ENCODE measurements around the gene BARX2. TPM values are rescaled to one million over a fixed set of nuclear protein-coding genes. Genes with fewer than 3 reads are reported as not detected.

The BARX2 gene
- total RNA-seq, 4 donors from 2014 or later, result 11.1 to 31.8 (median 23.2) TPM

- no peaks in the 10 kb centered on the region for H3K36me3 ChIP-seq
- 85% methylated on average over 7 of the region's 7 CpGs for WGBS
- H3K9me3 ChIP-seq, result no peaks in the 10 kb centered on the region
- H3K4me1 ChIP-seq, result no peaks in the 10 kb centered on the region
- H3K4me3 ChIP-seq, result no peak overlapping the region
- no peak for DNase-seq (ENCODE audit: low spot score in 2 of 2)
- TF ChIP-seq POLR2AphosphoS5 (IDR thresholded peaks at IDR 0.05) (no peak), POLR2A (IDR thresholded peaks at IDR 0.05) (no peak), EP300 (IDR thresholded peaks at IDR 0.05) (no peak)
- TF ChIP-seq, protein P1, sequence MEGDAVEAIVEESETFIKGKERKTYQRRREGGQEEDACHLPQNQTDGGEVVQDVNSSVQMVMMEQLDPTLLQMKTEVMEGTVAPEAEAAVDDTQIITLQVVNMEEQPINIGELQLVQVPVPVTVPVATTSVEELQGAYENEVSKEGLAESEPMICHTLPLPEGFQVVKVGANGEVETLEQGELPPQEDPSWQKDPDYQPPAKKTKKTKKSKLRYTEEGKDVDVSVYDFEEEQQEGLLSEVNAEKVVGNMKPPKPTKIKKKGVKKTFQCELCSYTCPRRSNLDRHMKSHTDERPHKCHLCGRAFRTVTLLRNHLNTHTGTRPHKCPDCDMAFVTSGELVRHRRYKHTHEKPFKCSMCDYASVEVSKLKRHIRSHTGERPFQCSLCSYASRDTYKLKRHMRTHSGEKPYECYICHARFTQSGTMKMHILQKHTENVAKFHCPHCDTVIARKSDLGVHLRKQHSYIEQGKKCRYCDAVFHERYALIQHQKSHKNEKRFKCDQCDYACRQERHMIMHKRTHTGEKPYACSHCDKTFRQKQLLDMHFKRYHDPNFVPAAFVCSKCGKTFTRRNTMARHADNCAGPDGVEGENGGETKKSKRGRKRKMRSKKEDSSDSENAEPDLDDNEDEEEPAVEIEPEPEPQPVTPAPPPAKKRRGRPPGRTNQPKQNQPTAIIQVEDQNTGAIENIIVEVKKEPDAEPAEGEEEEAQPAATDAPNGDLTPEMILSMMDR (IDR thresholded peaks at IDR 0.05), result no peak
- H3K27ac ChIP-seq, result no peak overlapping the region
- no peaks in the 10 kb centered on the region for H3K27me3 ChIP-seq
Observed at GRCh38 chr11:129417458-129417857, 41.8 kb downstream of the BARX2 start.

DNA sequence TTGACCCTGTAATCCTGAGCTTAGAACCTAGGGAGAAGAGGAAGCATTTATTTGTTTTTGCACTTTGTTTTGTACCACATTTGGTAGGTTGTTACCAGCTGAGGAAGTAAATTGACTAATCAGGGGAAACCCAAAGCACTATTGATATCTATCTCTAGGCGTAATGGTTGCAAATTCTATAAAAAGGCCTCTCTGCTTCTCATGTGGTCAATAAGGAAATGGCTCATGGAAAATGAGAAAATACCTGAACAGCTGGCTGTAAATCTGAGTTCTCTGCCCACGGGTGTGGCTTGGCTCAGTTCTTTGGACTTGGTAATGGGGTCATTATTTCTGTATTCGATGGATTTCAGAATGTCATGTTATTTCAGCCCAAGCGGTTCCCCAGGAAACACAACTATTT, 42.4 kb downstream of the BARX2 start:
- H3K4me3 ChIP-seq, result no peak overlapping the region
- TF ChIP-seq, protein P1 (IDR thresholded peaks at IDR 0.05), result no peak
- TF ChIP-seq POLR2AphosphoS5 (IDR thresholded peaks at IDR 0.05), result no peak
- no peak for TF ChIP-seq POLR2A (IDR thresholded peaks at IDR 0.05)
- TF ChIP-seq EP300 (IDR thresholded peaks at IDR 0.05), result no peak
- H3K36me3 ChIP-seq, result no peaks in the 10 kb centered on the region
- H3K4me1 ChIP-seq, result no peaks in the 10 kb centered on the region
- WGBS, result 49% methylated on average over 4 of the region's 4 CpGs
- H3K27ac ChIP-seq, result no peak overlapping the region
- DNase-seq (ENCODE audit: low spot score in 2 of 2), result no peak
- H3K9me3 ChIP-seq, result no peaks in the 10 kb centered on the region
- no peaks in the 10 kb centered on the region for H3K27me3 ChIP-seq

GRCh38 chr11:129419386-129419785, 43.7 kb downstream of the BARX2 start:
- DNase-seq (ENCODE audit: low spot score in 2 of 2), result no peak
- Histone ChIP-seq H3K36me3 (no peaks in the 10 kb centered on the region), H3K4me3 (no peak overlapping the region), H3K9me3 (no peaks in the 10 kb centered on the region), H3K4me1 (no peaks in the 10 kb centered on the region), H3K27ac (no peak overlapping the region), H3K27me3 (no peaks in the 10 kb centered on the region)
- 91% methylated on average over 3 of the region's 3 CpGs for WGBS
- TF ChIP-seq POLR2A (IDR thresholded peaks at IDR 0.05) (no peak), EP300 (IDR thresholded peaks at IDR 0.05) (no peak), POLR2AphosphoS5 (IDR thresholded peaks at IDR 0.05) (no peak)
- TF ChIP-seq, protein P1 (IDR thresholded peaks at IDR 0.05), result no peak

GRCh38 chr11:129423426-129423825, 47.8 kb downstream of the BARX2 start:
- H3K4me3 ChIP-seq, result no peak overlapping the region
- no peak for DNase-seq (ENCODE audit: low spot score in 2 of 2)
- H3K36me3 ChIP-seq, result no peaks in the 10 kb centered on the region
- H3K4me1 ChIP-seq, result peaks cover 26% of the 10 kb centered on the region
- H3K27me3 ChIP-seq, result no peaks in the 10 kb centered on the region
- TF ChIP-seq EP300 (IDR thresholded peaks at IDR 0.05) (no peak), POLR2AphosphoS5 (IDR thresholded peaks at IDR 0.05) (no peak), POLR2A (IDR thresholded peaks at IDR 0.05) (no peak)
- TF ChIP-seq, protein P1 (IDR thresholded peaks at IDR 0.05), result no peak
- no peaks in the 10 kb centered on the region for H3K9me3 ChIP-seq
- H3K27ac ChIP-seq, result no peak overlapping the region

DNA sequence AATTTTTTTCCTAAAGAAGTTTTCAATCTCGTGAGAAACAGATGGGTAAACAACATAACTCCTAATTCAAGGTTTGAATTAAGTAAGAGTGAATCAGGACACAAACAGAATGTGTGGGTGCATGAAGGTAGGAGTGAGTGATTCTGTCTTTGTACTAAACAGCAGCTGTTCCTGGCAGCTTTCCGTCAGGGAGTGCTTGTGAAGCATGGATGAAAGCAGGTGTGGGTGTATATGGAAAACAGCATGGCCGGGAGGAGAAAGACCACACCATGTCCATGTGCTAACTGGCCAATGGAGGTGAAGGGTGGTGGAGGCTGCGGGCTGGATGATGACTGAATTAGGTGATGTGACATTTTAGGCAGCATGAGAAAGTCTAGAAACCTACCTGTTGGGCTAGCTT, 49.6 kb downstream of the BARX2 start:
- Histone ChIP-seq H3K4me3 (no peak overlapping the region), H3K9me3 (no peaks in the 10 kb centered on the region), H3K36me3 (no peaks in the 10 kb centered on the region), H3K4me1 (peaks cover 26% of the 10 kb centered on the region), H3K27ac (no peak overlapping the region), H3K27me3 (no peaks in the 10 kb centered on the region)
- no peak for TF ChIP-seq POLR2A (IDR thresholded peaks at IDR 0.05)
- TF ChIP-seq EP300 (IDR thresholded peaks at IDR 0.05), result no peak
- TF ChIP-seq, protein P1 (IDR thresholded peaks at IDR 0.05), result no peak
- TF ChIP-seq POLR2AphosphoS5 (IDR thresholded peaks at IDR 0.05), result no peak
- no peak for DNase-seq (ENCODE audit: low spot score in 2 of 2)
- WGBS, result 45% methylated on average over 4 of the region's 4 CpGs
